H4 (cell line): ENCODE results near the gene DSTYK. TPM values are rescaled to one million over a fixed set of nuclear protein-coding genes. Genes with fewer than 3 reads are reported as not detected.
"Not testable (repeated sequence)": the region's sequence is repeated elsewhere in the genome, so short reads cannot be mapped to it uniquely, and the experiment has no call there.

Experiments used
- DNase-seq: peaks from one replicate; pipeline ENCODE4 v3.0.0-alpha.2; 2015; ENCODE audit warnings: low spot score
- total RNA-seq: library from RNA; depleted of rRNA; stranded (reverse); fragments of >200 nt; shearing (Covaris generic); gene quantifications from 2 replicates; pipeline ENCODE4 v1.2.3, GENCODE V29; 2014

Gene DSTYK
- total RNA-seq, 1 experiment from 2014 or later = 5.1 TPM

- DNase-seq = no peak
Measured at GRCh38 chr1:205216588-205216987, 5.1 kb upstream of the DSTYK start.

DNA sequence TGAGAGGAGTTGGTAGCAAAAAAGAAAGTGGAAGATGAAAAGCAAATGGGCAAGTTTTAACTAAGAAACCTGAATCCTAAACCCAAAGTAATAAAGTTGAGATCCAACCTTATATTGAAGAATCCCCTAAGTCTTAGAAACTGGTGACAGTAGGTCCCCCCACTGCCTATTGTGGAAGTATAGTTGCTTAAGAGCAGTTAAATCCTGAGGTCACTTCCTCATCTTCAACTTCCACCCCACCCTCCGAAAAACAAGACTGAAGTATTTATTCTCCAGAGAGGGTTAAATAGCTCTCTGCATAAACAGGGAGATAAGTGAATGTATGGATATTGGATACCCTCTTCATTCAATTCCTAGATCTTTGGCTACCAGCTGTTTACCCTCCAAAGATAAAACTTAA lies 3.3 kb upstream of the DSTYK start:
- DNase-seq = no peak

DNA sequence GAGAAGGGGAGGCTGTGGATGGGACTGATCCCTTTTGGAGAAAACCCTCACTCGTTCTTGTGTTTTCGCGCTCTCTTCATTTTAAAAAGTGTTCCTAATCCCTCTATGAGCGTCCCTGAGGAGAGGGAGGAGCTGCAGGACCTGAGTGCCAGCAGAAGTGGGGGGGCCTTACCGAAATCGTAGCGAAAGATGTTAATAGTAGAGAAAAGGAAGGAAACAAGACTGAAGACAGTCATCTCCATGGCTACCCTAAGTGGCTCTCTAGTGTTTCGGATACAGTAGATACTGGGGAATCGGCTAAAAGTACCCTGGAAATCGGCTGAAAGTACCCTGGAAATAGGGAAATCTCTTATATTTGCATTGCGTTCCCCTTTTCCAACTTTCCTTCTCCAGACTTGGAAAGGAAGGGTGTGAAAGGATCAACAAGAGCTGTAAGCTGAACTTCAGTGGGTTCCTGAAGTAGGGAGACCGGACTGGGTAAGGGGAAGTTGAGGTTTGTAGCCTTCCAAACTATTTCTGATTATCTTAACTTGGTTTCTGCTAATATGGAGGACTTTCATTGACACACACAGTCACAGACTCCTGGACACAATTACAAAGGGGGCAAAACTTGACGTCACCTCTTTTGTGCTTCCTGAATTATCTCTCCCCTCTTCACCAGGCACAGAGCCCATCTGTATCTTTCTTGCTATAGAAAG lies 486 bp upstream of the DSTYK start:
- no peak for DNase-seq

GRCh38 chr1:205210756-205211168 lies 740 bp downstream of the DSTYK start:
- no peak for DNase-seq

GRCh38 chr1:205208811-205209210 lies 2.7 kb downstream of the DSTYK start:
- DNase-seq = no peak

- DNase-seq = no peak
Measured at GRCh38 chr1:205205055-205205454, 6.4 kb downstream of the DSTYK start.

GRCh38 chr1:205204552-205204951 lies 7.0 kb downstream of the DSTYK start:
- no peak for DNase-seq

- DNase-seq = no peak
Measured at GRCh38 chr1:205199931-205200299, 11.6 kb downstream of the DSTYK start.

DNA sequence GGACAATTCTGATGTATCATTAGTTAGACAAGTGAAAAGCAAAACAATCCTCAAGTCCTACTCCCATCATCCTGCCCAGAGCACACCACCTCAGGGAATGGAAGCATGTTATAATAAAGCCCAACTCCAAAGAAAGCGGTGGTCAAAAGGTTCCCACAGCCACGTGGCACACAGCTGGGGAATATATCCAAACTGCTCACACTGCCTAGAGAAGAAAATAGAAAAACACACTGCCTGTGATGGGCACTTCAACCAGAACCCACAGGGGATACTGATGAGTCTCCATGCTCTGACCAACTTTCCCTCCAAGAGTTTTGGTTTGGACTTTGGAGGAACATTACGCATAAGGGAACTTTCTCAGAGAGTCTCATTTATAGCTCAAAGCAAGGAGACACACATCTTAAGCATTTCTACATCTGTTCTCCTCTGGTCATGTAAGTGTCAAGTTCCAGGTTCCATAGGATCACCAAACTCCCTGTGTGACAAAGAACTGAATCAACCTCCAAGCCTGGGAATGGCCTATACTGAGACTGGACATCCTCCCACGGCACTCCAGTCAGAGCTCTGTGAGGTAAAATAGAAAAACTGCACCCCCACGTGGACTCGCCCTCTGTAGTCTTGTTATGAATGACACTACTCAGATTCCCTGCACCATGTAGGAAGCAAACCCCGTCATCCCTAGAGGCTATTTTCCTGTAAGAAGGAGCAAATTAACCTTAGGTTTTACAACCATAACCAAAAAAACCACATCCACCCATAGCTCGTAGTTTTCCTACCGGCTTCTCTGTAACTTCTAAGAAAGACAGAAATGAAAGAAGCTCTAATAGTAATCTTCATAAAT lies 12.2 kb downstream of the DSTYK start:
- peak; percentile 67 for DNase-seq

DNA sequence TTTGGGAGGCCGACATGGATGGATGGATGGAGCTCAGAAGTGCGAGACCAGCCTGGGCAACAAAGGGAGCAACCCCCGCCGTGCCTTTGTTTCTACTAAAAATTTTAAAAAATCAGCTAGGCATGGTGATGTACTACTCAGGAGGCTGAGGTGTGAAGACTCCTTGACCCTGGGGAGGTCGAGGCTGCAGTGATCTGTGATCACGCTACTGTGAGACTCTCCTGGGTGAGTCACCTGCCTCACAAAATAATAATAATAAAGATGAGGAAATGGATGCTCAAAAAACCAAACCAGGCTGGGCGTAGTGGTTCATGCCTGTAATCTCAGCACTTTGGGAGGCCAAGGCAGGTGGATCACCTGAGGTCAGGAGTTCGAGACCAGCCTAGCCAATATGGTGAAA lies 19.2 kb downstream of the DSTYK start:
- no peak for DNase-seq

DNA sequence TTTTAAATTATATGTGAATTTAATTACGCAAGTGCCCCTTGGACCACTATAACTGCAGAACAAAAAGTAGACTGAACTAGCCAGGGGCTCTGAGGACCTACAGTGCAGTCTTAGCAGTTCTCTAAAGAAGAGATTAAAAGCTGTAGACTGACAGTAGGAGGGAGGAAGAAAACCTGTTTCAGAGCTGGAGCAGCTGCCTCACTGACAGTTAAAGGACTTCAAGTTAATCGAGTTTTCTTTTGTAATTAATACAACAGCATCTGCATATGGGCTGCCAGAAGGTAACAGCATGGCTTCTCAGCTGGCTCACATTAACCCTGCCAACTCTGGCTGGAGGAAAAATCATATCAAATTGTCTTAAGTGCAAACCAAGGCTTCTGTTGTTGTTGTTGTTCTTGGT lies 19.9 kb downstream of the DSTYK start:
- DNase-seq = no peak

- no peak for DNase-seq
Measured at GRCh38 chr1:205190845-205191577, 20.5 kb downstream of the DSTYK start.

- no peak for DNase-seq
Measured at GRCh38 chr1:205189131-205189530, 22.4 kb downstream of the DSTYK start.

DNA sequence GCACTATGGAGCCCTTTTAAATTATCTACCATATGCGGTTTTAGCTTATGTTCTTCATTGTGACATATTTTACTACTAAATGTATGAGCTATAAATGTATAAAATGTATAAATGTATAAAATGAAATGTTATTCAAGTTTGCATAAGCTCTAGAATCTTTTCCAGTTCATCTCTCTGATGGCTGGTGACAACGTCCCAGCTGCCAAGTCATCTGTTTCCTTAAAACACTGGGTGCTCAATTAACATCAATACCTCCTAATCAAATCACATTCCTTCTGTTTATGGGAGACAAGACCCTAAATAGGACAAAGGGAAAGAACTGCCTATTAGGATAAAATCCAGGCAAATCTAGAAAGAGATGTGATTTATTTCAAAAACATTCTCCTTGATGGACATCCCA lies 22.9 kb downstream of the DSTYK start:
- DNase-seq = no peak

DNA sequence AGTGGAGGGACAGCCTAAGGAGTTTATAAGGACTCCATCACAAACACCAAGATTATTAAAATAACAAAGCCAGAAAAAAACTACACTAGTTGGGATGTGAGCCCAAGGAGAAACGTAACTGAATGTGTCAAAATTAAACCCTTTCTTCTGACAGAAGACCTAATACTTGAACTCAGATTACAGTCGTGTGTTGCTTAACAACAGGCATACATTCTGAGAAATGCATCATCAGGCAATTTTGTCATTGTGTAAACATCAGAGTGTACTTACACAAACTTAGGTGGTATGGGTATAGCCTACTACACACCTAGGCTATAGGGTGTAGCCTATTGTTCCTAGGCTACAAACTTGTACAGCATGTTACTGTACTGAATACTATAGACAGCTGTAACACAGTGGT lies 23.4 kb downstream of the DSTYK start:
- DNase-seq = no peak

DNA sequence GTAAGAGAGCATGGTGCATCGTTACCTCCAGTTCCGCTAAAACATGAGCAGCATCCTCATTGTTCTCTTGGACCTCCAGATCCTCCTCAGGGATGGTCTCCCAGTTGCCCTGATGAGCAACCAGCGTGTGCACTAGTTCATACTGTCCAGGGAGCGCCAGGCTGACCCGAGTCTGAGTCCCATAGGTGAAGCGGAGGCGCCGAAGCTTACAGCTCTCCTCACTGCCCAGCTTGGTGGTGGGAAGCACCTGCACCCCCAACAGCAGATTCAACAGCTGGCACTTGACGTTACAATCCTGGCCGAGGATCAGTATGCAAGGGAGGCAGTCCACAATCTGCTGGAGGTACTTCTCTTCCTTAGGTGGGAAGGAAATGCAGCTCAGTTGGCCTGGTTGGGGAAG lies 24.1 kb downstream of the DSTYK start:
- DNase-seq = no peak

- DNase-seq = no peak
Measured at GRCh38 chr1:205186191-205186590, 25.3 kb downstream of the DSTYK start.

DNA sequence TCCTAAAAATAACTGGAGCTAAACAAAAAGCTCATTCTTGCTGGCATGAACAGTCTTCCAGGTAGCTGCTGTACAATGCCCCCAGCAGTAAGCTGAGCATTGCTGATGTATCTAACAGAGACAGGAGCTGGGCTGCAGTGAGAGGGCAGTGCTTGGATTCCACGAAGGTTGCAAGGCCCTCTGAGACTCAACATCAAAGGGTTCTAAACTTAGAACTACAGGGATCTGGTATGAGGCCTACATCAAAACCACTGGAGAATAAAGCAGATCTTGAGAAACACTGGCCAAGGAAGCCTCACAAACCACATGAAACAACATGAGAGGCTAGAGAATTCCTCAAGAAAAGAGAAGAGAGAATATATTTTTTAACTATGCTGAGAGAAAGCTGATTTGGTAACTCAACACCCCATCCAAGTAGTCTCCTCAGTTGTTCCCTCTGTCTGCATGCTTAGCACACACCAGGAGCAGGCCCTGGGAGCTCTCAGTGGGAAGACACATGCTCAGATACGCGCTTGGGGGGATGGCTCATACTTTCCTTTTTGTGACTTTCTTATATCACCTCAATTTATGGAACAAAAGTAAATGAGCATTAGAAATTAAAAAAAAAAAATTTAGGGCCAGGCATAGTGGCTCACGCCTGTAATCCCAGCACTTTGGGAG lies 27.7 kb downstream of the DSTYK start:
- DNase-seq = no peak

DNA sequence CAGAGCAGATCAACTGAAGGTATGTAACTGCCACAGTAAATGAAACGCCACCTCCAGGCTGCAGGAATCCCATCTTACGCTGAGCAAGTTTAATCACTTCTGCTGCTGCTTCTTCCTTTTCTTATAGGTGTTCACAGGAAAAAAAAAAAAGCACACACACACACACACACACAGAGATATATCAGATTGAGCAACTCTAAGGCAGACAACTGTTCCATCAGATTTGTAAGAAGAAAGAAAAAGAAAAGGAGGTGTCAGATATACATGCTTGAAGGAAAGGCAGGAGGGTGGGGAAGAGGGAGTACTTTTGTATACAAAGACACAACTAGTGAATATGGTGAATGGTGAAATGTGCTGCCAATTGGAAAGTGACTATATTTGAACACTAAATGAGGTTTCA lies 28.6 kb downstream of the DSTYK start:
- no peak for DNase-seq

- DNase-seq = not testable (repeated sequence)
Measured at GRCh38 chr1:205180331-205180730, 31.2 kb downstream of the DSTYK start.

DNA sequence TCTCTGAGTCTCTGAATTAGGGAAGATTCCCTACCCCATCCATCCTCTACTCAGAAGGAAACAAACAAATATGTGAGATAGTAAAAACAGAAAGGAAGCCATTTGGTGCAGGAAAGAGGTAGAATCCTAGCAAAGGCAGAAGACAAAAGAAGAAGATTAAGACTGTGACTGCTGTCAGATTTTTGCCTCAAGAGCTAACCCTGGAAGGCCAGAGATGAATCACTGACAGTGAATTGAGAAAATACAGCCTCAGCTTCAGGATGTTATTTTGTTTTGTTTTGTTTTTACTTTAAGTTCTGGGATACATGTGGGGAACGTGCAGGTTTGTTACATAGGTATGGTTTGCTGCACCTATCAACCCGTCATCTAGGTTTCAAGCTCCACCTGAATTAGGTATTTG lies 31.7 kb downstream of the DSTYK start:
- no peak for DNase-seq

- peak; percentile 87 for DNase-seq
Measured at GRCh38 chr1:205172729-205173366, 38.7 kb downstream of the DSTYK start.
